ENCODE results near the gene TMEM255B. TPM values are rescaled to one million over a fixed set of nuclear protein-coding genes. Genes with fewer than 3 reads are reported as not detected.

Gene TMEM255B
- total and polyA plus RNA-seq, 9 donors: 0.60 to 18.6 (median 7.9) TPM

- no peak overlapping the region for H3K27ac ChIP-seq
- H3K4me1 ChIP-seq (ENCODE audit: insufficient read depth): peaks cover 12% of the 10 kb centered on the region
- no peaks in the 10 kb centered on the region for H3K36me3 ChIP-seq
- DNase-seq: peak in 1 of 5 donors; percentile 20
- H3K4me3 ChIP-seq: no peak overlapping the region
- H3K9me3 ChIP-seq: no peaks in the 10 kb centered on the region
- TF ChIP-seq POLR2A (IDR thresholded peaks at IDR 0.05) (no peak), CTCF (IDR thresholded peaks at IDR 0.05) (no peak), EP300 (IDR thresholded peaks at IDR 0.05) (no peak)
- intact Hi-C loops (cut with DNase I): loop anchor here in 3 of 4 donors (1.0 to 5.0 kb wide), 4 partner anchors 131 to 412 kb away; no protein-coding TSS in a partner anchor
- 79 to 84% (median 84%) methylated on average over 42 of the region's 42 CpGs for WGBS, 3 donors
- H3K27me3 ChIP-seq: no peaks in the 10 kb centered on the region
These were observed 56.4 kb downstream of the TMEM255B start for GRCh38 chr13:113815151-113816058.

- Histone ChIP-seq H3K4me3 (no peak overlapping the region), H3K27ac (no peak overlapping the region), H3K27me3 (no peaks in the 10 kb centered on the region), H3K9me3 (no peaks in the 10 kb centered on the region), H3K4me1 (ENCODE audit: insufficient read depth) (peaks cover 17% of the 10 kb centered on the region), H3K36me3 (no peaks in the 10 kb centered on the region)
- no peak for DNase-seq
- intact Hi-C loops (cut with DNase I): loop anchor here in 3 of 4 donors (1.0 to 5.0 kb wide), 4 partner anchors 130 to 411 kb away; no protein-coding TSS in a partner anchor
- WGBS, 3 donors: 70 to 79% (median 76%) methylated on average over 25 of the region's 25 CpGs
- TF ChIP-seq POLR2A (IDR thresholded peaks at IDR 0.05): no peak
- no peak for TF ChIP-seq CTCF (IDR thresholded peaks at IDR 0.05)
- no peak for TF ChIP-seq EP300 (IDR thresholded peaks at IDR 0.05)
These were observed 57.4 kb downstream of the TMEM255B start for GRCh38 chr13:113816254-113816929.

- peaks cover 25% of the 10 kb centered on the region for H3K4me1 ChIP-seq (ENCODE audit: insufficient read depth)
- H3K27ac ChIP-seq: no peak overlapping the region
- 24 to 31% (median 30%) methylated on average over 21 to 24 of the region's 24 CpGs for WGBS, 3 donors
- peak; percentile 64 to 84 (median 83) for TF ChIP-seq CTCF (IDR thresholded peaks at IDR 0.05)
- no peak for TF ChIP-seq EP300 (IDR thresholded peaks at IDR 0.05)
- no peaks in the 10 kb centered on the region for H3K36me3 ChIP-seq
- intact Hi-C loops (cut with DNase I): loop anchor here in 3 of 4 donors (1.0 to 5.0 kb wide), 4 partner anchors 129 to 410 kb away; no protein-coding TSS in a partner anchor
- H3K9me3 ChIP-seq: no peaks in the 10 kb centered on the region
- no peak overlapping the region for H3K4me3 ChIP-seq
- peak; percentile 85 to 90 (median 89) for DNase-seq
- H3K27me3 ChIP-seq: no peaks in the 10 kb centered on the region
These were observed 58.2 kb downstream of the TMEM255B start for GRCh38 chr13:113816946-113817859.
